H54 (cell line): ENCODE results near the gene CCDC74A.
"Not testable (repeated sequence)": the region's sequence is repeated elsewhere in the genome, so short reads cannot be mapped to it uniquely, and the experiment has no call there.

Source experiments
- DNase-seq: peaks from one replicate; pipeline ENCODE4 v3.0.0; 2011; ENCODE audit warnings: low spot score, mixed read lengths; ENCODE audit not compliant: insufficient read length
- FAIRE-seq: peaks from 3 replicates; lab custom pipeline; 2011; peaks lifted over from hg19 to GRCh38; lab: Jason Lieb, UNC
- POLR2A ChIP-seq: IDR thresholded peaks from 2 replicates; pipeline ENCODE4 v1.6.1; 2011; ENCODE audit warnings: low read depth, mild to moderate bottlenecking, low read length

Gene CCDC74A

GRCh38 chr2:131527131-131528001 is at the start of gene CCDC74A:
TSS of gene CCDC74A (plus strand) at chr2:131527888. CDS start at chr2:131527971, 83 bp downstream.
- not testable (repeated sequence) for FAIRE-seq, DNase-seq

- FAIRE-seq, DNase-seq: not testable (repeated sequence)
Measured at GRCh38 chr2:131478074-131478849, 49.4 kb upstream of the CCDC74A start.

DNA sequence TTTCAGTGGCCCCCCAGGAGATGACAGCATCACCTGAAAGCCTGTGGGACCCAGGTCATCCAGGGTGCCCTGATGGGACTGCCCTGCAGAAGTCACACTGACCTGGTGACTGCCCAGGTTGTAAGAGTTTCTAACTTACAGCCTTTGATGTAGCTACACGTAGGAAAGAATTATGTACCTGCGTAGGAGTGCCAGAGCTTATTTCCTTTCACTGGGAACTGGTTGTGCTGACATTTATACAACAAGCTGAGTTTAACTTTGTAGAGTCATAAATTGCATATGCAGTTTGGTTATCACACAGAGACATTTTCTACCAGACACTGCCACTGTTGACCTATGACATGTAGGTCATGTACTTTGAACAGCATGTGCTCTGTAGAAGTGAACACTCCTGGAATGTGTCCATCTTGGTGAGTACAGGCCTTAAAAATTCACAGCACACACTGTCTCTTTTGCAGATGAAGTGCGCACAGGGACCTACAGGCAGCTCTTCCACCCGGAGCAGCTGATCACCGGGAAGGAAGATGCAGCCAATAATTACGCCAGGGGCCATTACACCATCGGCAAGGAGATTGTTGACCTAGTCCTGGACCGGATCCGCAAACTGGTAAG is 48.7 kb upstream of the CCDC74A start:
- DNase-seq, FAIRE-seq: not testable (repeated sequence)

- DNase-seq, FAIRE-seq: not testable (repeated sequence)
Measured at GRCh38 chr2:131480351-131480750, 47.3 kb upstream of the CCDC74A start.

DNA sequence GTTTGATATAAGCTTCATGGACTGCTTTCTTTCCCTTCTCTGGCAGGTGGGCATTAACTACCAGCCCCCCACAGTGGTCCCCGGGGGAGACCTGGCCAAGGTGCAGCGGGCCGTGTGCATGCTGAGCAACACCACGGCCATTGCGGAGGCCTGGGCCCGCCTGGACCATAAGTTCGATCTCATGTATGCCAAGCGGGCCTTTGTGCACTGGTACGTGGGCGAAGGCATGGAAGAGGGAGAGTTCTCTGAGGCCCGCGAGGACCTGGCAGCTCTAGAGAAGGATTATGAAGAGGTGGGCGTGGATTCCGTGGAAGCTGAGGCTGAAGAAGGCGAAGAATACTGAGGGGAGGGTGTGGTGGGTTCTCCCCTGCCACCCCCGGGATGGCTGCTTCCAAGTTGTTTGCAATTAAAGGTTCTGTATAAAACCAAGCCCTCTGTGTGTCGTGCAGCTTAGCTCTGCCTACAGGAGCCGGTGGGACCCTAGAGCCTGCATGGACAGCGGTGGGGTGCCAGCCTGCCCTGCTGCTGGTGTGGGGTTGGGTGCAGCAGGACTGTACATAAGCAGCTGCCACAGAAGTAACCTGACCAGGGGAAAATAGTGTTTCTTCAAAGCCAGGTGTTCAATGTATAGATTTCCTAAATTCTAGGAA is 45.1 kb upstream of the CCDC74A start:
- not testable (repeated sequence) for FAIRE-seq, DNase-seq

GRCh38 chr2:131483981-131484820 is 43.5 kb upstream of the CCDC74A start:
- not testable (repeated sequence) for DNase-seq, FAIRE-seq

GRCh38 chr2:131484906-131485460 is 42.7 kb upstream of the CCDC74A start:
- DNase-seq, FAIRE-seq: not testable (repeated sequence)

DNA sequence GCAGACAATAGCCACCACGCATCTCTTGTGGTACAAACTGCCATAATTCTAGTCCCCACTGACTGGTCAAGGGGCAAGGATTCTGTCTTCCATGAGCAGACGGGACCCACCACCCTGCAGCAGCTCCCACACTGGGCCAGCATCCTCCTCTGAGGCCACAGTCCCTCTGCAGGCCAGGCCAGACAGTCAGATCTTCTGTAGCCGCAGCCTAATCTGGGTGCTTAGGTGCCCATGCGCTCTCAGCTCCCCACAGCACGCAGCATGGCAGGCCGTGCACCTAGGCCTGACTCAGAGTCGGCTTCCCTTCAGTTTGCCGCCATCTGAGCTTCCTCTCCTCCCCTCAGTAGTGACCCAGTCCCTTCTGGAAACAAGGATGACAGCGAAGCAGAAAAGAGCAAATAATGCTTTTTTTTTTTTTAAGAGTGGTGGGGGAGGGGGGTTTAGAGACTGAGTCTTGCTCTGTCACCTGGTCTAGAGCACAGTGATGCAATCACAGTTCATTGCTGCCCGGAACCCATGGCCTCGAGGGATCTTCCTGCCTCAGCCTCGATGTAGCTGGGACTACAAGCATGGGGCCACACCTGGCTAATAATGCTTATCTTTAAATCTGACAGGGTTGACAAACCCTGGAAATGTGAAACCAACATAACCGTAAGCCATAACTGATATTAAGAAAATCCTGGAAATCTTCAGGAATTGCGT is 41.3 kb upstream of the CCDC74A start:
- FAIRE-seq, DNase-seq: not testable (repeated sequence)

GRCh38 chr2:131488306-131489205 is 39.1 kb upstream of the CCDC74A start:
- DNase-seq, result no peak
- FAIRE-seq, result no peak
- no peak for TF ChIP-seq POLR2A

DNA sequence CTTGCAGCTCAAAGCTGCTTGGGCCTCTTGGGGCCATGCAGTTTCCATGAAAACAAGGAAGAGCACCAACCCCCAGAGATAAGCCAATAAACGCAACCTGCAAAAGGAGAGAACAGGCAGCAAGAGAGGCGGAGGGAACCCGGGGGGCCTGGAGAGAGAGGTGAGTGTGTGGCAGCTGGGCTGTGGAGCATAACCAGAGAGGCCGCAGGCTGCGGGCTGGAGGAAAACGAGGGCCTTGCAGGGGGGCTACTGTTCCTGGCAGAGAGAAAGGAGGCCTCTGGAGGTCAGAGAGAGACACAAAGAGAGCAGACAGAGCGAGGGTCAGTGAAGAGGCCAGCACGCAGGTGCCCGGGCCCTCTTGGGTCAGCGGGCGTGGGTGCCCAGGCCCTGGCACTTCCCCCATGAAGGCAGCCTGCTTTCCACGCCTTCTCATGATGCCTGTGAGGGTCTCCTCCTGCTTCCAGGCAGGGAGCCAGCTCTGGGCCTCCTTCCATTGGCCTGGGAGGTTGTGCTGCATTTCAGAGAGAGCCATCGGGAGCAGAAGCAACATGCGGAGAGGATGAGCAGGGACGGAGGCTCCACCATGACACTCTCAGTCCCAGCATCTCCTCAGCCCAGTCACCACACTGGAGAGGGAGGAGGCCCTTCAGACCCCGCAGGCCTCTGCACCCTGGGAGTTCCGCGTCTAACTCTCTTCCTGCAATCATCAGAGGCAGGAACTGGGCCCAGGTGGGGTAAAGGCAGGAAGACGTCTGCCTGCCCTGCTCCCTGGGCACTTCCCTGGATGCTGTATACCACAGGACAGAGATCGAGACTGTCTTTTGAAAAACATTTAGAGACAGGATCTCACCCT is 36.8 kb upstream of the CCDC74A start:
- not testable (repeated sequence) for DNase-seq, FAIRE-seq

- FAIRE-seq, DNase-seq: not testable (repeated sequence)
Measured at GRCh38 chr2:131491469-131491836, 36.2 kb upstream of the CCDC74A start.

- not testable (repeated sequence) for FAIRE-seq, DNase-seq
Measured at GRCh38 chr2:131492015-131492417, 35.7 kb upstream of the CCDC74A start, which contains the start of gene MZT2A. TSS of gene MZT2A (minus strand) at chr2:131492397. CDS start at chr2:131492376, 21 bp downstream.
